HG03175 (cell line): Measurements from ENCODE around the gene MYH15.

Experiments used
- ATAC-seq: cut with Tn5 transposase; IDR thresholded peaks from one replicate; pipeline ENCODE4 v1.9.1; 2021; ENCODE audit warnings: mild to moderate bottlenecking, moderate library complexity; ENCODE audit not compliant: unreplicated experiment

MYH15 gene

GRCh38 chr3:108342837-108343486, 167.4 kb downstream of the MYH15 start:
- ATAC-seq = peak; percentile 71

- no peak for ATAC-seq
Observed at GRCh38 chr3:108341911-108342310, 168.5 kb downstream of the MYH15 start.

GRCh38 chr3:108338901-108339545, 171.4 kb downstream of the MYH15 start:
- peak; percentile 69 for ATAC-seq

GRCh38 chr3:108334701-108335100, 175.7 kb downstream of the MYH15 start:
- ATAC-seq = no peak

GRCh38 chr3:108333961-108334360, 176.4 kb downstream of the MYH15 start:
- ATAC-seq = no peak

GRCh38 chr3:108331792-108332191, 178.6 kb downstream of the MYH15 start:
- ATAC-seq = no peak
